ENCODE data around the gene CDC42EP4. TPM values are rescaled to one million over a fixed set of nuclear protein-coding genes. Genes with fewer than 3 reads are reported as not detected.
"Not testable (repeated sequence)": the region's sequence is repeated elsewhere in the genome, so short reads cannot be mapped to it uniquely, and the experiment has no call there.

CDC42EP4 gene
- total and polyA plus RNA-seq, 2 donors from 2014 or later = 26.2 to 76.9 TPM

DNA sequence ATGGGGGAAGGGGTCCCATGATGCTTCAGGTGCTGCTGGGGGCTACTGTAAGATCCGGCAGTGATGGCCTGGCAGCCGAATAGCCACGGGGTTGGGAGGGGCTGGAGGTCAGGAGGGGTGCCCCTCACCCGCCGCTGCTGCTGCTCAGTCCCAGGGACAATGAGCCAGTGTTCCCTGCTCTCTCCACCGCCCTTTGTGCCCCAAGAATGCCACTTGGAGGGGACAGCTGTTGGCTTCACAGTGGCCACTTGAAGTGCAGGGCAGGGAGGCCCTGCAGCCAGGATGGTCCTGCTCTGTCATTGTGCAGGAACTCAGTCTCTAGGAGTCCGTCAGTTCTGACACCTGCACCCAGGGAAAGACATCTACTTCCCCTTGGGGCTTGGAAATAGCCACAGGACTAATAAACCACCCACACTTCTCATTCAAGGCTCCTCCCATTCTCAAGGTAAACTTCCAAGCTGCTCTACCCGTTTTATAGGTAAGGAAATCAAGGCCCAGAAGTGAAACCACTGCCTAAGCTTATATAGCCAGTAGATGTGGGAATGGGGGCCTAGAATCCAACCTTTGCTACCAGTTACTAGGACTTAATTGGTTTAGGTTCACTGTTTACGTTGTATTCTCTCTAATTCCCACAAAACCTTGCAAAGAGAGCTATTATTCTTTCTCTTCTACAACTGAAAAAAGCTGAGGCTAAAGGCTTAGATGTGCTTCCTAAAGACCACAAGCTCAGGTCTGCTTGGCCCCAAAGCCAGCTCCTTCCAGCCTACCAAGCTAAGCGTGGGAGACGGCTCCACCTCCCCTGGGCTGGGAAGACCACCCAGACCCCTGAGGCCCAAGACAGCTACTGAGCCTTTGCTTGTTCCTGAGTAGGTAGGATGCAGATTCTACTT is 43.9 kb downstream of the CDC42EP4 start:
- FAIRE-seq (no peak), DNase-seq (no peak)
- no peaks in the 10 kb centered on the region for H3K36me3 ChIP-seq (ENCODE audit: control insufficient read depth in 2 of 3, insufficient read depth in 3 of 3, low read length in 3 of 3)
- H3K4me1 ChIP-seq (ENCODE audit: control insufficient read depth in 2 of 3, insufficient read depth in 2 of 3, low read depth in 1 of 3, low read length in 3 of 3) = no peaks in the 10 kb centered on the region
- intact Hi-C loops (cut with DNase I) = no loop called here
- no peak overlapping the region for H3K27ac ChIP-seq (ENCODE audit: low read depth in 2 of 2, low read length in 2 of 2)
- no peaks in the 10 kb centered on the region for H3K27me3 ChIP-seq (ENCODE audit: control insufficient read depth, insufficient read depth, low read length)
- no peak overlapping the region for H3K9ac ChIP-seq (ENCODE audit: low read length in 3 of 3)
- H3K4me3 ChIP-seq (ENCODE audit: low read length in 3 of 3) = no peak overlapping the region
- no peaks in the 10 kb centered on the region for H3K9me3 ChIP-seq (ENCODE audit: control insufficient read depth in 2 of 3, insufficient read depth in 1 of 3, low read length in 3 of 3)
- TF ChIP-seq, protein P1, sequence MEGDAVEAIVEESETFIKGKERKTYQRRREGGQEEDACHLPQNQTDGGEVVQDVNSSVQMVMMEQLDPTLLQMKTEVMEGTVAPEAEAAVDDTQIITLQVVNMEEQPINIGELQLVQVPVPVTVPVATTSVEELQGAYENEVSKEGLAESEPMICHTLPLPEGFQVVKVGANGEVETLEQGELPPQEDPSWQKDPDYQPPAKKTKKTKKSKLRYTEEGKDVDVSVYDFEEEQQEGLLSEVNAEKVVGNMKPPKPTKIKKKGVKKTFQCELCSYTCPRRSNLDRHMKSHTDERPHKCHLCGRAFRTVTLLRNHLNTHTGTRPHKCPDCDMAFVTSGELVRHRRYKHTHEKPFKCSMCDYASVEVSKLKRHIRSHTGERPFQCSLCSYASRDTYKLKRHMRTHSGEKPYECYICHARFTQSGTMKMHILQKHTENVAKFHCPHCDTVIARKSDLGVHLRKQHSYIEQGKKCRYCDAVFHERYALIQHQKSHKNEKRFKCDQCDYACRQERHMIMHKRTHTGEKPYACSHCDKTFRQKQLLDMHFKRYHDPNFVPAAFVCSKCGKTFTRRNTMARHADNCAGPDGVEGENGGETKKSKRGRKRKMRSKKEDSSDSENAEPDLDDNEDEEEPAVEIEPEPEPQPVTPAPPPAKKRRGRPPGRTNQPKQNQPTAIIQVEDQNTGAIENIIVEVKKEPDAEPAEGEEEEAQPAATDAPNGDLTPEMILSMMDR (IDR thresholded peaks at IDR 0.05; ENCODE audit: borderline replicate concordance, extremely low read depth, insufficient read depth) = no peak

DNA sequence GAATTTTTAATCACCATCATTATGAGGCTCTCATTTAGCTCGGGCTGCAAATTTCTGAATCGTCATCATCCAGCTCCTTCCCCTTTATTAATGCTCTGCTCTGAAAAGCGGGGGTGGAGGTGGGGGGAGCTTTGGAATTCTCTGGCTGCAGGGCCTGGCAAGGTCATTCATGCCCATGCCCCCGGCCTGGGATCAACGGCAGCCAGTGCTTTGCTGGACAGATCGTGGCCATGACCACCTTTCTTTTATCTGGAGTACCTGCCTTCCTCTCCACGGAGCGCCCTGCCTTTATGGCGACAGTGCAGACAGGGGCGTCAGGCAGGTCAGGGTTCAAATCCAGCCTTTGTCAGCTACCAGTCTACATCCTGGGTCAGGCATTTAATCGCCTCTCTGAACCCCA is 45.0 kb downstream of the CDC42EP4 start:
- FAIRE-seq = no peak
- intact Hi-C loops (cut with DNase I) = no loop called here

DNA sequence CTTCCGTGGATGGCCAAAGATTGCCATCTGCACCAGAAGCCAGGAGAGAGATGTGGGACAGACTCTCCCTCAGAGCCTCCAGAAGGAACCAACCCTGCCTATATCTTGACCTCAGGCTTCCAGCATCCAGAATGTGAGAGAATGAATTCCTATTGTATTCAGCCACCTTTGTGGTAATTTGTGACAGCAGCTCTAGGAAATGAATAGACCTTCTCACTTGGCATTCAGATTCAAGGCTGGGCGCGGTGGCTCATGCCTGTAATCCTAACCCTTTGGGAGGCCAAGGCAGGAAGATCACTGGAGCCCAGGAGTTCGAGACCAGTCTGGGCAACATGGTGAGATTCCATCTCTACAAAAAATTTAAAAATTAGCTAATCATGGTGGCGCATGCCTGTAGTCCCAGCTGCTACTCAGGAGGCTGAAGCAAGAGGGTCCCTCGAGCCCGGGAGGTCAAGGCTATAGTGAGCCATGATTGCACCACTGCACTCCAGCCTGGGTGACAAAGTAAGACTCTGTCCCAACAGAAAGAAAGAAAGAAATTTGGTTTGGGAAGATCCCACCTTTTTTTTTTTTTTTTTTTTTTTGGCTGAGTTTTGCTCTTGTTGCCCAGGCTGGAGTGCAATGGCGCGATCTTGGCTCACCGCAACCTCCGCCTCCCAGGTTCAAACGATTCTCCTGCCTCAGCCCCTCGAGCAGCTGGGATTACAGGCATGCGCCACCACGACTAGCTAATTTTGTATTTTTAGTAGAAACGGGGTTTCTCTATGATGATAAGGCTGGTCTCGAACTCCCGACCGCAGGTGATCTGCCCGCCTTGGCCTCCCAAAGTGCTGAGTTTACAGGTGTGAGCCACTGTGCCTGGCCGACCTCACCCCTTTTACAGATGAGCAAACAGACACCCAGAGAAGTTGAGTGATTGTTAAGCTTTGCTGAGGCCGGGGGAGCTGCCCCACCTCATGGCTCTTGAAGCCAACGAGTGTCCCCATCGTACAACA is 45.9 kb downstream of the CDC42EP4 start:
- no peak for FAIRE-seq
- no peaks in the 10 kb centered on the region for H3K27me3 ChIP-seq (ENCODE audit: control insufficient read depth, insufficient read depth, low read length)

More for the DNA sequence above, 45.0 kb downstream of the CDC42EP4 start:
- DNase-seq = peak in 1 of 5 donors; percentile 41
- no peak overlapping the region for H3K4me3 ChIP-seq (ENCODE audit: low read length in 3 of 3)
- H3K4me1 ChIP-seq (ENCODE audit: control insufficient read depth in 2 of 3, insufficient read depth in 2 of 3, low read depth in 1 of 3, low read length in 3 of 3) = no peaks in the 10 kb centered on the region
- H3K9me3 ChIP-seq (ENCODE audit: control insufficient read depth in 2 of 3, insufficient read depth in 1 of 3, low read length in 3 of 3) = no peaks in the 10 kb centered on the region
- no peak overlapping the region for H3K27ac ChIP-seq (ENCODE audit: low read depth in 2 of 2, low read length in 2 of 2)
- TF ChIP-seq, protein P1 (IDR thresholded peaks at IDR 0.05; ENCODE audit: borderline replicate concordance, extremely low read depth, insufficient read depth) = no peak
- no peak overlapping the region for H3K9ac ChIP-seq (ENCODE audit: low read length in 3 of 3)
- no peaks in the 10 kb centered on the region for H3K36me3 ChIP-seq (ENCODE audit: control insufficient read depth in 2 of 3, insufficient read depth in 3 of 3, low read length in 3 of 3)
- no peaks in the 10 kb centered on the region for H3K27me3 ChIP-seq (ENCODE audit: control insufficient read depth, insufficient read depth, low read length)

DNA sequence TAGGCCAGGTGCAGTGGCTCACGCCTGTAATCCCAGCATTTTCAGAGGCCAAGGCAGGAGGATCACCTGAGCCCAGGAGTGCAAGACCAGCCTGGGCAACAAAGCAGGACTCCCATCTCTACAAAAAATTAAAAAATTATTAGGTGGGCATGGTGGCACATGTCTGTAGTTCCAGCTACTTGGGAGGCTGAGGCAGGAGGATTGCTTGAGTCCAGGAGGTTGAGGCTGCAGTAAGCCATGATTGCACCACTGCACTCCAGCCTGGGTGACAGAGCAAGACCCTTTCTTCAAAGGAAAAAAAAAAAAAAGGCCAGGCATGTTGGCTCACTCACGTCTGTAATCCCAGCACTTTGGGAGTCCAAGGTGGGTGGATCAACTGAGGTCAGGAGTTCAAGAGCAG is 47.4 kb downstream of the CDC42EP4 start:
- H3K27me3 ChIP-seq (ENCODE audit: control insufficient read depth, insufficient read depth, low read length); H3K4me3 ChIP-seq (ENCODE audit: low read length in 3 of 3); intact Hi-C loops (cut with DNase I); H3K9ac ChIP-seq (ENCODE audit: low read length in 3 of 3); DNase-seq; H3K9me3 ChIP-seq (ENCODE audit: control insufficient read depth in 2 of 3, insufficient read depth in 1 of 3, low read length in 3 of 3); H3K4me1 ChIP-seq (ENCODE audit: control insufficient read depth in 2 of 3, insufficient read depth in 2 of 3, low read depth in 1 of 3, low read length in 3 of 3); H3K36me3 ChIP-seq (ENCODE audit: control insufficient read depth in 2 of 3, insufficient read depth in 3 of 3, low read length in 3 of 3); FAIRE-seq; H3K27ac ChIP-seq (ENCODE audit: low read depth in 2 of 2, low read length in 2 of 2): not testable (repeated sequence)

More for the DNA sequence above, 45.9 kb downstream of the CDC42EP4 start:
- no peak overlapping the region for H3K9ac ChIP-seq (ENCODE audit: low read length in 3 of 3)
- intact Hi-C loops (cut with DNase I) = no loop called here
- H3K27ac ChIP-seq (ENCODE audit: low read depth in 2 of 2, low read length in 2 of 2) = no peak overlapping the region
- no peak overlapping the region for H3K4me3 ChIP-seq (ENCODE audit: low read length in 3 of 3)
- H3K9me3 ChIP-seq (ENCODE audit: control insufficient read depth in 2 of 3, insufficient read depth in 1 of 3, low read length in 3 of 3) = no peaks in the 10 kb centered on the region
- peak in 1 of 5 donors; percentile 46 for DNase-seq
- TF ChIP-seq, protein P1 (IDR thresholded peaks at IDR 0.05; ENCODE audit: borderline replicate concordance, extremely low read depth, insufficient read depth) = no peak
- H3K36me3 ChIP-seq (ENCODE audit: control insufficient read depth in 2 of 3, insufficient read depth in 3 of 3, low read length in 3 of 3) = no peaks in the 10 kb centered on the region
- H3K4me1 ChIP-seq (ENCODE audit: control insufficient read depth in 2 of 3, insufficient read depth in 2 of 3, low read depth in 1 of 3, low read length in 3 of 3) = no peaks in the 10 kb centered on the region
